Measurements from ENCODE around the gene MRPL34. TPM values are rescaled to one million over a fixed set of nuclear protein-coding genes. Genes with fewer than 3 reads are reported as not detected.

Gene MRPL34
- total and polyA plus RNA-seq, 9 of the 15 experiments (the other 6 are each of a cell fraction or from before 2014, with no cell fraction given): 11.5 to 256 (median 72.5) TPM

DNA sequence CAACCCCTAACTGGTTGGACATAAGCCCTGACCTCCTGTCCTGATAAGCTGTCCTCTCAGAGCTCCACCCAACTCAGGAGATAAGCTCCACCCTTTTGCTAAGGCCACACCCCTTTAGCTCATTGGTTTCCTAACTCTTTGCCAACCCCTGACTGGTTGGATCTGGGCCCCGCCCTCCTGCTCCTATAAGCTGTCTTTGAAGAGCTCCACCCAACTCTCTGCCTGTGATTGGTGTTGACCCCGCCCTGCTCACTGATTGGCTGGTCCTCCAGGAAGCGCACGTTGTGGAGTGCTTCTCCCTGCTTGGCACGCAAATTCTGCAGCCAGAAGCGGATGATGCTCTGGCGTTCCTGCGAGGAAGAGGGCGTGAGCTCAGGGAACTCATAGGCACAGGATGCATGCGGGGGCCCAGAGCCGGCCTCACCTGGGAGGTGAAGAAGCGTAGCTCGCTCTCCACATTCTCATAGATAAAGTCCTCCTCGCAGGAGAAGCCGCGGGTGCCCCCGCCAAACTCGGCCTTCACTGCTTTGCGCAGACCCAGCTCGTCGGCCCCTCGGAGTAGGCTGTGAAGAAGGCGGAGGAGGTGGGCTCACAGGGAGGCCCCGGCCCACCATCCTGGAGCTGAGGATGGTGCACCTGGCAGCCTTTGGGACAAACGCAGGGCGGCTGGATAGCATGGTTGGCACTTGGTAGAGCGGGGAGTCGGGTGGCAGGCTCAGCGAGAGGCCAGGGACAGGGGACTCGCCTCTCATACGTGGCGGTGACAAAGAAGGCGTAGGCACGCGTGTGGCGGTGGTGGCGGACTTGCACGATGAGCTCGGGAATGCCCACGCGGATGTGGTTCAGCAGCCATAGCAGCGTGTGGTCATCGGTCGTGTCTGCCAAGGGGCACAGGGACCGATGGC is 27.3 kb downstream of the MRPL34 start (continued):
- TF ChIP-seq, protein P1, sequence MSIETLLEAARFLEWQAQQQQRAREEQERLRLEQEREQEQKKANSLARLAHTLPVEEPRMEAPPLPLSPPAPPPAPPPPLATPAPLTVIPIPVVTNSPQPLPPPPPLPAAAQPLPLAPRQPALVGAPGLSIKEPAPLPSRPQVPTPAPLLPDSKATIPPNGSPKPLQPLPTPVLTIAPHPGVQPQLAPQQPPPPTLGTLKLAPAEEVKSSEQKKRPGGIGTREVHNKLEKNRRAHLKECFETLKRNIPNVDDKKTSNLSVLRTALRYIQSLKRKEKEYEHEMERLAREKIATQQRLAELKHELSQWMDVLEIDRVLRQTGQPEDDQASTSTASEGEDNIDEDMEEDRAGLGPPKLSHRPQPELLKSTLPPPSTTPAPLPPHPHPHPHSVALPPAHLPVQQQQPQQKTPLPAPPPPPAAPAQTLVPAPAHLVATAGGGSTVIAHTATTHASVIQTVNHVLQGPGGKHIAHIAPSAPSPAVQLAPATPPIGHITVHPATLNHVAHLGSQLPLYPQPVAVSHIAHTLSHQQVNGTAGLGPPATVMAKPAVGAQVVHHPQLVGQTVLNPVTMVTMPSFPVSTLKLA (conservative IDR thresholded peaks at IDR 0.05): no peak
- TF ChIP-seq ZNF695 (CRISPR knock-in tag; IDR thresholded peaks at IDR 0.05) (no peak), HIVEP1 (CRISPR knock-in tag; IDR thresholded peaks at IDR 0.05) (no peak), SP1 (CRISPR knock-in tag; IDR thresholded peaks at IDR 0.05) (peak; percentile 97), MTA3 (IDR thresholded peaks at IDR 0.05; ENCODE audit: borderline replicate concordance) (no peak; the same call in 1 of the 2 replicates), ELF2 (CRISPR knock-in tag; IDR thresholded peaks at IDR 0.05) (peak; percentile 75), ZNF263 (CRISPR knock-in tag; IDR thresholded peaks at IDR 0.05; ENCODE audit: borderline replicate concordance) (0 out of 2 replicates have a peak, but pooled peaks have one; percentile 9), MEF2A (IDR thresholded peaks at IDR 0.05; ENCODE audit: control insufficient read depth, low read depth, low read length) (no peak), THRAP3 (IDR thresholded peaks at IDR 0.05; ENCODE audit: borderline replicate concordance) (0 out of 2 replicates have a peak, but pooled peaks have one; percentile 71), SAP30 (IDR thresholded peaks at IDR 0.05; ENCODE audit: borderline replicate concordance, insufficient read depth, low read depth, low read length, poor library complexity, severe bottlenecking) (no peak), SOX6 (IDR thresholded peaks at IDR 0.05) (no peak), MAZ (CRISPR knock-in tag; conservative IDR thresholded peaks at IDR 0.05 in 1 of 2, IDR thresholded peaks at IDR 0.05 in 1 of 2) (peak in 1 of 2 experiments; percentile 32; a peak in 1 of 4 replicates), ZNF12 (CRISPR knock-in tag; IDR thresholded peaks at IDR 0.05) (peak; percentile 67; the same call in 1 of the 2 replicates), FOXA1 (IDR thresholded peaks at IDR 0.05; ENCODE audit: borderline replicate concordance) (no peak), SAFB (IDR thresholded peaks at IDR 0.05; ENCODE audit: borderline replicate concordance, low read depth, low read length) (no peak), ZSCAN29 (IDR thresholded peaks at IDR 0.05) (no peak), TGIF2 (CRISPR knock-in tag; IDR thresholded peaks at IDR 0.05) (no peak), ARNT (IDR thresholded peaks at IDR 0.05) (no peak)
- TF ChIP-seq, protein P2, sequence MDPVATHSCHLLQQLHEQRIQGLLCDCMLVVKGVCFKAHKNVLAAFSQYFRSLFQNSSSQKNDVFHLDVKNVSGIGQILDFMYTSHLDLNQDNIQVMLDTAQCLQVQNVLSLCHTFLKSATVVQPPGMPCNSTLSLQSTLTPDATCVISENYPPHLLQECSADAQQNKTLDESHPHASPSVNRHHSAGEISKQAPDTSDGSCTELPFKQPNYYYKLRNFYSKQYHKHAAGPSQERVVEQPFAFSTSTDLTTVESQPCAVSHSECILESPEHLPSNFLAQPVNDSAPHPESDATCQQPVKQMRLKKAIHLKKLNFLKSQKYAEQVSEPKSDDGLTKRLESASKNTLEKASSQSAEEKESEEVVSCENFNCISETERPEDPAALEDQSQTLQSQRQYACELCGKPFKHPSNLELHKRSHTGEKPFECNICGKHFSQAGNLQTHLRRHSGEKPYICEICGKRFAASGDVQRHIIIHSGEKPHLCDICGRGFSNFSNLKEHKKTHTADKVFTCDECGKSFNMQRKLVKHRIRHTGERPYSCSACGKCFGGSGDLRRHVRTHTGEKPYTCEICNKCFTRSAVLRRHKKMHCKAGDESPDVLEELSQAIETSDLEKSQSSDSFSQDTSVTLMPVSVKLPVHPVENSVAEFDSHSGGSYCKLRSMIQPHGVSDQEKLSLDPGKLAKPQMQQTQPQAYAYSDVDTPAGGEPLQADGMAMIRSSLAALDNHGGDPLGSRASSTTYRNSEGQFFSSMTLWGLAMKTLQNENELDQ (CRISPR knock-in tag; IDR thresholded peaks at IDR 0.05; ENCODE audit: borderline replicate concordance): no peak
- TF ChIP-seq, protein P3, sequence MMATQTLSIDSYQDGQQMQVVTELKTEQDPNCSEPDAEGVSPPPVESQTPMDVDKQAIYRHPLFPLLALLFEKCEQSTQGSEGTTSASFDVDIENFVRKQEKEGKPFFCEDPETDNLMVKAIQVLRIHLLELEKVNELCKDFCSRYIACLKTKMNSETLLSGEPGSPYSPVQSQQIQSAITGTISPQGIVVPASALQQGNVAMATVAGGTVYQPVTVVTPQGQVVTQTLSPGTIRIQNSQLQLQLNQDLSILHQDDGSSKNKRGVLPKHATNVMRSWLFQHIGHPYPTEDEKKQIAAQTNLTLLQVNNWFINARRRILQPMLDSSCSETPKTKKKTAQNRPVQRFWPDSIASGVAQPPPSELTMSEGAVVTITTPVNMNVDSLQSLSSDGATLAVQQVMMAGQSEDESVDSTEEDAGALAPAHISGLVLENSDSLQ (IDR thresholded peaks at IDR 0.05): peak; percentile 87

All from K562 (cell line).